GM20431 (cell line): ENCODE data around the gene AHDC1.

Experiments used
- in situ Hi-C: fragments of 300-500 bp; cut with MseI, MboI; formaldehyde crosslinking; loops from one replicate; pipeline ENCODE4 v1.15.0; 2020; ENCODE audit warnings: low sequenced_read_pairs; ENCODE audit not compliant: unreplicated experiment

AHDC1 gene

GRCh38 chr1:27600498-27601175 lies 3.3 kb downstream of the AHDC1 start:
- in situ Hi-C loops, result no loop called here

- in situ Hi-C loops, result no loop called here
Observed at GRCh38 chr1:27599605-27600497, 4.1 kb downstream of the AHDC1 start.

GRCh38 chr1:27598902-27599528 lies 4.9 kb downstream of the AHDC1 start:
- in situ Hi-C loops, result no loop called here

GRCh38 chr1:27598295-27598687 lies 5.7 kb downstream of the AHDC1 start:
- in situ Hi-C loops, result no loop called here

- in situ Hi-C loops, result no loop called here
Observed at GRCh38 chr1:27597516-27598294, 6.2 kb downstream of the AHDC1 start.

- in situ Hi-C loops, result no loop called here
Observed at GRCh38 chr1:27596986-27597385, 7.0 kb downstream of the AHDC1 start.

GRCh38 chr1:27596261-27596660 lies 7.7 kb downstream of the AHDC1 start:
- in situ Hi-C loops, result no loop called here

- in situ Hi-C loops, result no loop called here
Observed at GRCh38 chr1:27595597-27595996, 8.3 kb downstream of the AHDC1 start.

- in situ Hi-C loops, result no loop called here
Observed at GRCh38 chr1:27594564-27595510, 9.1 kb downstream of the AHDC1 start.

GRCh38 chr1:27593678-27594563 lies 10.0 kb downstream of the AHDC1 start:
- in situ Hi-C loops, result no loop called here

GRCh38 chr1:27592931-27593677 lies 10.8 kb downstream of the AHDC1 start:
- in situ Hi-C loops, result no loop called here

GRCh38 chr1:27592232-27592930 lies 11.6 kb downstream of the AHDC1 start:
- in situ Hi-C loops, result no loop called here

GRCh38 chr1:27591622-27592021 lies 12.3 kb downstream of the AHDC1 start:
- in situ Hi-C loops, result no loop called here

- in situ Hi-C loops, result no loop called here
Observed at GRCh38 chr1:27590917-27591508, 12.9 kb downstream of the AHDC1 start.

GRCh38 chr1:27589841-27590426 lies 14.0 kb downstream of the AHDC1 start:
- in situ Hi-C loops, result no loop called here

GRCh38 chr1:27589441-27589840 lies 14.5 kb downstream of the AHDC1 start:
- in situ Hi-C loops, result no loop called here
